AG20443 (cell line): Measurements from ENCODE around the gene MARVELD3.
"Not testable (repeated sequence)": the region's sequence is repeated elsewhere in the genome, so short reads cannot be mapped to it uniquely, and the experiment has no call there.

Experiments used
- DNase-seq: peaks from one replicate; pipeline ENCODE4 v3.0.0; 2012; ENCODE audit warnings: low spot score, mixed read lengths

MARVELD3 gene

DNA sequence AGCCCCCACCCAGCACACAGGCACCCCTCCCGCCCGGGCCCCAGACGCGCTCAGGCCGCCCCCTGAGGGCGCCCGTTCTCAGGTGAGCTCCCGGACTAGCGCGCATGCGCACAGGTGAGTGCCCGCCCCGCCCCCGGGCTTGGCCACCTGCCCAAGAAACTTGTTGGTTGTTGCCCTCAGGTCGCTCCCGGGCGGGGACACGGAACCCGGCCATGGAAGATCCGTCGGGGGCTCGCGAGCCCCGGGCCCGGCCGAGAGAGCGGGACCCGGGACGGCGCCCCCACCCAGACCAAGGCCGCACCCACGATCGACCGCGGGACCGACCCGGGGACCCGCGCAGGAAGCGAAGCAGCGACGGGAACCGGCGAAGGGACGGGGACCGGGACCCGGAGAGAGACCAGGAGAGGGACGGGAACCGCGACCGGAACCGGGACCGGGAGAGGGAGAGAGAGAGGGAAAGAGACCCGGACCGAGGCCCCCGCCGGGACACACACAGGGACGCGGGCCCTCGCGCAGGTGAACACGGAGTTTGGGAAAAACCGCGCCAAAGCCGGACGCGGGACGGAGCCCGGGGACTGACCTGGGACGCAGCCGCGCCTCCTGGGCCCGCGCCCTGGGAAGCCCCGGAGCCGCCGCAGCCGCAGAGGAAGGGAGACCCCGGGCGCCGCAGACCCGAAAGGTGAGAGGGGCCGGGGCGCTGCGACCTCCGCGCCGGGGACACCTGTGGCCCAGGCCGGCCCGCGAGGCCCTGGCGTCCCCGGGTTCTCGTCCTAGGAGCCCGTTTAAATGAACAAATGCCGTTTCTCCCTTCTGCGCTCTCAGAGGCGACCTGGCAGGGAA, at the start of gene MARVELD3:
Gene MARVELD3, plus strand, starts transcription at position 167 of the 840 bp plus-strand sequence. Its CDS starts 46 bp downstream, at position 213.
- peak; percentile 37 for DNase-seq

GRCh38 chr16:71576971-71577370, 49.0 kb upstream of the MARVELD3 start, which contains the start of gene TAT:
Gene TAT (minus strand): TSS chr16:71577092. CDS start chr16:71576415, 677 bp downstream.
- no peak for DNase-seq

GRCh38 chr16:71582553-71582848, 43.5 kb upstream of the MARVELD3 start:
- DNase-seq: not testable (repeated sequence)

GRCh38 chr16:71584543-71585317, 41.3 kb upstream of the MARVELD3 start:
- DNase-seq: no peak

DNA sequence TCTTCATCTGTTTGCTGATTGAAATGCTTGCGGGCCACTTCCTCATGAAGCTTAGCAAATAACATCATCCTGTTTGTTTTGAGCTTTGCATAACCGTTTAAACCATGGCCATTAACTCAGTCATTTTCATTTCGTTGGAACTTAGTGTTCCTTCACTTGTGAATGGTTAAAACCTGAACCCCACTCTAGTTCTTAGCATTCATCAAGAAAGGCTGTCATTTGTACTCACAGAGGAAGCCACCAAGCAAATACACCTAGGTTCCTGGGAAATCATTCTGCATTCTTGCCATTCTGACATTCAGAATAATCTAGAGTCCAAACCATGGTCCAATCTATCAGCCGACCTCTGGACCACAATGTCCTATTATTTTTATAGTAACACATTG, 40.7 kb upstream of the MARVELD3 start:
- no peak for DNase-seq

DNA sequence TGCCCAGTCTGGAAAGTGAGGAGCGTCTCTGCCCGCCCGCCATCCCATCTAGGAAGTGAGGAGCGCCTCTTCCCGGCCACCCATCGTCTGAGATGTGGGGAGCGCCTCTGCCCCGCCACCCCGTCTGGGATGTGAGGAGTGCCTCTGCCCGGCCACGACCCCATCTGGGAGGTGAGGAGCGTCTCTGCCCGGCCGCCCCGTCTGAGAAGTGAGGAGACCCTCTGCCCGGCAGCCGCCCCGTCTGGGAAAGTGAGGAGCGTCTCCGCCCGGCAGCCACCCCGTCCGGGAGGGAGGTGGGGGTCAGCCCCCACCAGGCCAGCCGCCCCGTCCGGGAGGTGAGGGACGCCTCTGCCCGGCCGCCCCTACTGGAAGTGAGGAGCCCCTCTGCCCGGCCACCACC, 36.6 kb upstream of the MARVELD3 start:
- DNase-seq: not testable (repeated sequence)

DNA sequence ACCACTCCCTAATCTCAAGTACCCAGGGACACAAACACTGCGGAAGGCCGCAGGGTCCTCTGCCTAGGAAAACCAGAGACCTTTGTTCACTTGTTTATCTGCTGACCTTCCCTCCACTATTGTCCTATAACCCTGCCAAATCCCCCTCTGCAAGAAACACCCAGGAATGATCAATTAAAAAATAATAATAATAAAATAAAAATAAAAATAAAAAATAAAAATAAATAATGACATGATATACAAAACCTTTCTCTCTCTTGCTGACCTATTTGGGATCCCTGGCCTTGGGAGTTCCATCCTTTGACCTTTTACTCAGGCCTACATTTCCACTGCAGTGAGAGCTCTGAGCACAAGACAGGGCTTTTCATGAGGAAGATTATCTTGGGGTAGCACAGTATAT, 35.9 kb upstream of the MARVELD3 start:
- DNase-seq: not testable (repeated sequence)

GRCh38 chr16:71590584-71590983, 35.4 kb upstream of the MARVELD3 start:
- no peak for DNase-seq

DNA sequence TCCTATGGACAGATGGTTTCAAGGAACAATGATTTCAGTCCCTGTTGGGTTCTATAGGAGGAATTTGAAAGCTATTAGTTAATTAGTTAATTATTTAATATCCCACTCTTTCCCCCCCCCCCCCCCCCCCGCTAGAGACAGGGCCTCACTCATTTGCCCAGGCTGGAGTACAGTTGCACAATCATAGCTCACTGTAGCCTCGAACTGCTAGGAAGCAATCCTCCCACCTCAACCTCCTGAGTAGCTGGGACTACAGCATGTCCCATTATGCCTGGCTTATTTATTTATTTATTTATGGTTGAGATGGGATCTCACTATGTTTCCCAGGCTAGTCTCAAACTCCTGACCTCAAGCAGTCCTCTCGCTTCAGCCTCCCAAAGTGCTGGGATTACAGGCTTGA, 34.1 kb upstream of the MARVELD3 start:
- no peak for DNase-seq

- DNase-seq: no peak
These were observed 32.7 kb upstream of the MARVELD3 start for GRCh38 chr16:71593048-71593999.

GRCh38 chr16:71594000-71594646, 31.9 kb upstream of the MARVELD3 start:
- no peak for DNase-seq

DNA sequence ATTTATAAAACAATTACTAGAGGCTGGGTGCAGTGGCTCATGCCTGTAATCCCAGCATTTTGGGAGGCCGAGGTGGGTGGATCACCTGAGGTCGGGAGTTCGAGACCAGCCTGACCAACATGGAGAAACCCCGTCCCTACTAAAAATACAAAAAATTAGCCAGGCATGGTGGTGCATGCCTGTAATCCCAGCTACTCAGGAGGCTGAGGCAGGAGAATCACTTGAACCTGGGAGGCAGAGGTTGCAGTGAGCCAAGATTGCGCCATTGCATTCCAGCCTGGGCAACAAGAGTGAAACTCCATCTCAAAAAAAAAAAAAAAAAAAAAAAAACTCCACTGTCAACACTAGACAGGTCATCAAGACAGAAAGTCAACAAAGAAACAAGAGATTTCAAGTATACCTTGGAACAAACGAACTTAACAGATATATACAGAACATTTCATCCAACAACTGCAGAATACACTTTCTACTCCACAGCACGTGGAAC, 30.6 kb upstream of the MARVELD3 start:
- DNase-seq: not testable (repeated sequence)

- not testable (repeated sequence) for DNase-seq
These were observed 27.6 kb upstream of the MARVELD3 start for GRCh38 chr16:71598426-71598825.

DNA sequence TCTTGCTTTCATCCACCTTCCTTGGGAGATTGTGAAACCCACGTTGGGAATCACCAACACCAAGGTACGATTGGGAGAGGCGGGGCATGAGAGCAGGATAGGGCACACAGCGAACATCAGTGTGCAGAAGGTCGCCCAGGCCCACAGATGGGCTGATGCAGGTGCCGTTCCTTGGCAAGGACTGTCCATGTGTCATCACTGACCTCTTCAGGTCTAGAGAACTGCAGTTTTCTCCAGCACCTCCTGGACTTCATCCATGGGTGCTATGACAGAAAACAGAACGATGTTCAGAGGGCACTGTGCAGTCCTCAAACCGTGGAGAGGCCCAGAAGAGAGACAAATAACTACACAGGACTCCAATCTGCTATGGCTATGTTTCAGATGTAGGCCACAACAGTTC, 25.2 kb upstream of the MARVELD3 start:
- DNase-seq: no peak

- no peak for DNase-seq
These were observed 16.9 kb upstream of the MARVELD3 start for GRCh38 chr16:71609066-71609465.

DNA sequence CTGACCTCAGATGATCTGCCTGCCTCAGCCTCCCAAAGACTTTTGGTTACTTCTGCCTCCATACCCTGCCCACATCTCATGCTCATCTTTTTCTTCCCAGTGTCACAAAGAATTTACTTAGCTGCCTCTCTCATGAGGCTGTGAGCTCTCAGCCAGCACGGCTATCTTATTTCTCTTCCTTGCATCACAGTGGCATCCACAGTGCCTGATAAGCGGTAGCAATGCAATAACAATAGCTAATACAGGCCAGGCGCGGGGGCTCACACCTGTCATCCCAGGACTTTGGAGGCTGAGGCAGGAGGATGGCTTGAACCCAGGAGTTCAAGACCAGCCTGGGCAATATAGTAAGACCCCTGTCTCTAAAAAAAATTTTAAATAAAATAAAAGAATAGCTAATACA, 15.5 kb upstream of the MARVELD3 start:
- no peak for DNase-seq

- peak; percentile 86 for DNase-seq
These were observed 14.8 kb upstream of the MARVELD3 start for GRCh38 chr16:71610936-71611871.

- DNase-seq: not testable (repeated sequence)
These were observed 11.0 kb upstream of the MARVELD3 start for GRCh38 chr16:71614956-71615355.

DNA sequence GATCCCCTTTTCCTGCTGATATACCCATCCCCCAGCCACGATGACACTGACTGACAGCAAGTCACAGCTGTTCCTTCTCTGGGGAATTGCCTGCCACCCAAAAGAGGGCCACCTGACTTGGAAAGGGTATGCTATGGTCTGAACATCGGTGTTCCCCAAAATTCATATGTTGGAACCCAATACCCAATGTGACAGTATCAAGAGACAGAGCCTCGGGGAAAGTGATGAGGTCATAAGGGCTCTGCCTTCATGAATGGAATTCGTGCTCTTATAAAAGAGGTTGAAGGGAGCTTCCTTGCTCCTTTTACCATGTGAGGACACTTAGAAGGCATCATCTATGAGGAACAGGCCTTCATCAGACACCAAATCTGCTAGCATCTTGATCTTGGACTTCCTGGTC, 7.6 kb upstream of the MARVELD3 start:
- DNase-seq: no peak

GRCh38 chr16:71622088-71622487, 3.9 kb upstream of the MARVELD3 start:
- DNase-seq: no peak
